GDM1 (cell line): ENCODE results near the gene TIMM9.
A peak's percentile ranks its signal among the peaks of the same experiment; 100 is the strongest.
"Not testable (repeated sequence)": the region's sequence is repeated elsewhere in the genome, so short reads cannot be mapped to it uniquely, and the experiment has no call there.

Source experiments
- DNase-seq: peaks from one replicate; lab custom pipeline; 2025; lab: John Stamatoyannopoulos, UW

Gene TIMM9

GRCh38 chr14:58398495-58398894 lies 28.8 kb downstream of the TIMM9 start:
- DNase-seq, result no peak

GRCh38 chr14:58397156-58397555 lies 30.2 kb downstream of the TIMM9 start:
- DNase-seq, result no peak

- DNase-seq, result peak; percentile 22
Measured at GRCh38 chr14:58395812-58396788, 31.2 kb downstream of the TIMM9 start, which contains the start of gene TOMM20L. TSS of gene TOMM20L (plus strand) at chr14:58395930. CDS start at chr14:58395958, 28 bp downstream.

- DNase-seq, result no peak
Measured at GRCh38 chr14:58395562-58395811, 31.8 kb downstream of the TIMM9 start.

GRCh38 chr14:58390830-58391229 lies 36.5 kb downstream of the TIMM9 start:
- DNase-seq, result no peak

- no peak for DNase-seq
Measured at GRCh38 chr14:58376791-58377190, 50.5 kb downstream of the TIMM9 start.

GRCh38 chr14:58368956-58369355 lies 58.4 kb downstream of the TIMM9 start:
- no peak for DNase-seq

- DNase-seq, result no peak
Measured at GRCh38 chr14:58367296-58367695, 60.0 kb downstream of the TIMM9 start.

- DNase-seq, result no peak
Measured at GRCh38 chr14:58364316-58364715, 63.0 kb downstream of the TIMM9 start.

GRCh38 chr14:58362798-58363412 lies 64.4 kb downstream of the TIMM9 start:
- DNase-seq, result no peak

- not testable (repeated sequence) for DNase-seq
Measured at GRCh38 chr14:58362272-58362671, 65.1 kb downstream of the TIMM9 start.
